GM12878 (cell line): ENCODE results near the gene ANP32B. TPM values are rescaled to one million over a fixed set of nuclear protein-coding genes. Genes with fewer than 3 reads are reported as not detected.

Experiments
- CHD2 ChIP-seq: IDR thresholded peaks from 2 replicates; pipeline ENCODE4 v1.6.1; 2011; ENCODE audit warnings: low read depth, low read length, improper control_type of control experiment, borderline replicate concordance
- IRF4 ChIP-seq: IDR thresholded peaks from 2 replicates; pipeline ENCODE4 v1.6.1; 2011; ENCODE audit warnings: low read depth, low read length
- MTA3 ChIP-seq: IDR thresholded peaks from 2 replicates; pipeline ENCODE4 v1.6.1; 2012; ENCODE audit warnings: low read length, inconsistent platforms, borderline replicate concordance
- PRDM15 ChIP-seq: fragments of 450-650 bp; formaldehyde crosslinking; IDR thresholded peaks from 2 replicates; pipeline ENCODE4 v1.4.0; 2020; ENCODE audit warnings: mild to moderate bottlenecking, moderate library complexity
- SP1 ChIP-seq: IDR thresholded peaks from one replicate; pipeline ENCODE4 v1.6.1; 2011; ENCODE audit warnings: low read depth, low read length
- STAT1 ChIP-seq: fragments of 450-650 bp; conservative IDR thresholded peaks from 2 replicates; pipeline ENCODE4 v1.6.1; 2014; ENCODE audit warnings: antibody characterized with exemption, mild to moderate bottlenecking
- ZBTB11 ChIP-seq: fragments of 450-650 bp; formaldehyde crosslinking; IDR thresholded peaks from 2 replicates; pipeline ENCODE4 v1.5.0; 2022; ENCODE audit warnings: mild to moderate bottlenecking, missing genetic modification characterization
- ZNF274 ChIP-seq: IDR thresholded peaks from one replicate; pipeline ENCODE4 v1.8.0; 2011; ENCODE audit not compliant: insufficient read length, insufficient read depth
- polyA plus RNA-seq, 11 experiments: library from polyadenylated mRNA; depleted of rRNA in 4 of 11; unstranded in 6 of 11; stranded (reverse) in 5 of 11; fragments of >200 nt; fragmentation: Nextera tagmentation in 4 of 11; fragmentation: Illumina TruSeq in 1 of 11; extraction: Ambion mirVana in 4 of 11; extraction: Trizol in 1 of 11; gene quantifications; 1 replicate in 1 of 11; 2 replicates in 10 of 11; pipeline versions ENCODE4 v1.2.1 to v1.2.3, GENCODE V29; 2011 to 2016; ENCODE audit warnings: inconsistent platforms in 2 of 11, missing spikeins in 2 of 11, low read depth in 1 of 11
- total RNA-seq, 4 experiments: library from RNA; depleted of rRNA in 3 of 4; stranded (reverse); fragments of >200 nt in 3 of 4; fragmentation: Illumina TruSeq in 1 of 4; extraction: Trizol in 1 of 4; gene quantifications; 2 replicates each; pipeline versions ENCODE4 v1.2.1 to v1.2.3, GENCODE V29; 2013 to 2021

Gene ANP32B
- total and polyA plus RNA-seq, 10 of the 15 experiments (the other 5 are each of a cell fraction or from before 2014, with no cell fraction given): 24.5 to 419 (median 171) TPM

- no peak for TF ChIP-seq ZBTB11
- TF ChIP-seq STAT1: no peak
- no peak for TF ChIP-seq PRDM15 (CRISPR knock-in tag)
- no peak for TF ChIP-seq SP1
- TF ChIP-seq CHD2: no peak
- TF ChIP-seq IRF4: no peak
- TF ChIP-seq ZNF274: no peak
- no peak for TF ChIP-seq MTA3
Observed at GRCh38 chr9:97972753-97973152, 10.4 kb upstream of the ANP32B start (continued).
